Lower lobe of right lung (tissue), 2 donors: Measurements from ENCODE around the gene PDZD2. TPM values are rescaled to one million over a fixed set of nuclear protein-coding genes. Genes with fewer than 3 reads are reported as not detected.
A peak's percentile ranks its signal among the peaks of the same experiment; 100 is the strongest.

ENCODE experiments used
- ATAC-seq, 2 donors: fragments of 200-7000 bp; cut with Tn5 transposase; one replicate each; pipeline ENCODE4 v1.9.1; 2020 to 2022; ENCODE audit warnings: mild to moderate bottlenecking in 2 of 2, moderate library complexity in 2 of 2
- DNase-seq: peaks from one replicate; pipeline ENCODE4 v3.0.0-alpha.2; 2020
- H3K27ac ChIP-seq: fragments of 200-600 bp; one replicate; pipeline ENCODE4 v1.8.0; 2022
- H3K27me3 ChIP-seq: fragments of 200-600 bp; one replicate; pipeline ENCODE4 v1.8.0; 2022; ENCODE audit warnings: low read depth
- H3K36me3 ChIP-seq: fragments of 200-600 bp; one replicate; pipeline ENCODE4 v1.8.0; 2022; ENCODE audit warnings: mild to moderate bottlenecking
- H3K4me1 ChIP-seq: fragments of 200-600 bp; one replicate; pipeline ENCODE4 v1.8.0; 2022
- H3K4me3 ChIP-seq: fragments of 200-600 bp; one replicate; pipeline ENCODE4 v1.8.0; 2022; ENCODE audit warnings: mild to moderate bottlenecking
- H3K9me3 ChIP-seq: fragments of 200-600 bp; one replicate; pipeline ENCODE4 v1.8.0; 2022
- intact Hi-C: fragments of 100-400 bp; cut with DNase I; formaldehyde crosslinking; loops from one replicate; pipeline ENCODE4 v1.11.0; 2022
- total RNA-seq: library from RNA; stranded (reverse); fragmentation: NEBNext Ultra II Directional; extraction: Animal tissue kit (Norgen Biotek cat#: 25700); gene quantifications from one replicate; pipeline ENCODE4 v1.2.1, GENCODE V29; 2021
- TF ChIP-seq, protein P1 (sequence below): fragments of 200-600 bp; IDR thresholded peaks from one replicate; pipeline ENCODE4 v1.8.0; 2022; ENCODE audit warnings: antibody characterized with exemption, mild to moderate bottlenecking
- donor health status: DM: no; HTN: yes; CAD: no; lungs with severe emphysema.

The PDZD2 gene
- total RNA-seq, 1 donor from 2014 or later: 67.8 TPM

DNA sequence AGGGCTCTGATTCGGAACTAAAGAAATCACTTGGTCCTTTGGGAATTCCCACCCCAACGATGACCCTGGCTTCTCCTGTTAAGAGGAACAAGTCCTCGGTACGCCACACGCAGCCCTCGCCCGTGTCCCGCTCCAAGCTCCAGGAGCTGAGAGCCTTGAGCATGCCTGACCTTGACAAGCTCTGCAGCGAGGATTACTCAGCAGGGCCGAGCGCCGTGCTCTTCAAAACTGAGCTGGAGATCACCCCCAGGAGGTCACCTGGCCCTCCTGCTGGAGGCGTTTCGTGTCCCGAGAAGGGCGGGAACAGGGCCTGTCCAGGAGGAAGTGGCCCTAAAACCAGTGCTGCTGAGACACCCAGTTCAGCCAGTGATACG is 451.8 kb downstream of the PDZD2 start:
- TF ChIP-seq, protein P1, sequence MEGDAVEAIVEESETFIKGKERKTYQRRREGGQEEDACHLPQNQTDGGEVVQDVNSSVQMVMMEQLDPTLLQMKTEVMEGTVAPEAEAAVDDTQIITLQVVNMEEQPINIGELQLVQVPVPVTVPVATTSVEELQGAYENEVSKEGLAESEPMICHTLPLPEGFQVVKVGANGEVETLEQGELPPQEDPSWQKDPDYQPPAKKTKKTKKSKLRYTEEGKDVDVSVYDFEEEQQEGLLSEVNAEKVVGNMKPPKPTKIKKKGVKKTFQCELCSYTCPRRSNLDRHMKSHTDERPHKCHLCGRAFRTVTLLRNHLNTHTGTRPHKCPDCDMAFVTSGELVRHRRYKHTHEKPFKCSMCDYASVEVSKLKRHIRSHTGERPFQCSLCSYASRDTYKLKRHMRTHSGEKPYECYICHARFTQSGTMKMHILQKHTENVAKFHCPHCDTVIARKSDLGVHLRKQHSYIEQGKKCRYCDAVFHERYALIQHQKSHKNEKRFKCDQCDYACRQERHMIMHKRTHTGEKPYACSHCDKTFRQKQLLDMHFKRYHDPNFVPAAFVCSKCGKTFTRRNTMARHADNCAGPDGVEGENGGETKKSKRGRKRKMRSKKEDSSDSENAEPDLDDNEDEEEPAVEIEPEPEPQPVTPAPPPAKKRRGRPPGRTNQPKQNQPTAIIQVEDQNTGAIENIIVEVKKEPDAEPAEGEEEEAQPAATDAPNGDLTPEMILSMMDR: no peak
- Histone ChIP-seq H3K27ac (no peak overlapping the region), H3K27me3 (no peaks in the 10 kb centered on the region), H3K36me3 (peaks cover 62% of the 10 kb centered on the region), H3K4me3 (no peak overlapping the region), H3K4me1 (peaks cover 11% of the 10 kb centered on the region), H3K9me3 (no peaks in the 10 kb centered on the region)
- intact Hi-C loops: no loop called here
- DNase-seq (no peak), ATAC-seq (no peak)

DNA sequence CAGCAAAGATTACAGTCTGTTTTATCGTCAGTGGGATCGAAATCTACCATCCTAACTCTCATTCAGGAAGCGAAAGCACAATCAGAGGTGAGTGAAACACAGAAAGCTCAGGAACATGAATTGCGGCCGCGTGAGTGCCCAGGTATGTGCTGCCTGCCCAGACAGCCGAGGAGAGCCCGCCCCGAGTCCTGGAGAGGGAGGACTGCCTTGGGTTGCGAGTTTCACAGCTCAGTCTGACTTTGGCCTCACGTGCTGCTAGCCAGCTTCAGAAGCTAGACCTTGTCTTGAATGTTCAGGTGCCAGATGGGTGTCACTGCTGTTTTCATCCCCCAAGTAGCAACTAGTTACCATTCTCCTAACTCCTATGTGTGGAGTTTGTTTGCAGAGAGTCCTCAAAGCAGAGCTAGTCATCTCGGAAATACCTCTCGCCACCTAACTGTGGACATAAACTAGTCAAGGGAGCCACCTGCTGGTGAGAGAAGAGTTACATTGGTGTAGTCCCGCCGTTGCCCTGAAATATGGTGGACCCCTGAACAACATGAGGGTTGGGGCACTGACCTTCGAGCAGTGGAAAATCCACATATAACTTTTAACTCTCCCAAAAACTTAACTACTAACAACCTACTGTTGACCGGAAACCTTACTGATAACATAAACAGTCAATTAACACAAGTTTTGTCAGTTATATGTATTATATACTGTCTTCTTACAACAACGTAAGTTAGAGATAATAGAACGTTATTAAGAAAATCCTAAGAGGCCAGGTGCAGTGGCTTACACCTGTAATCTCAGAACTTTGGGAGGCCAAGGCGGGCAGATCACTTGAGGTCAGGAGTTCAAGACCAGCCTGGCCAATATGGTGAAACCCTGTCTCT is 454.2 kb downstream of the PDZD2 start:
- peaks cover 11% of the 10 kb centered on the region for H3K4me1 ChIP-seq
- DNase-seq: no peak
- no peaks in the 10 kb centered on the region for H3K9me3 ChIP-seq
- H3K4me3 ChIP-seq: no peak overlapping the region
- peak; percentile 75 to 81 for ATAC-seq
- TF ChIP-seq, protein P1: peak; percentile 65
- no peak overlapping the region for H3K27ac ChIP-seq
- intact Hi-C loops: no loop called here
- no peaks in the 10 kb centered on the region for H3K27me3 ChIP-seq
- peaks cover 56% of the 10 kb centered on the region for H3K36me3 ChIP-seq

DNA sequence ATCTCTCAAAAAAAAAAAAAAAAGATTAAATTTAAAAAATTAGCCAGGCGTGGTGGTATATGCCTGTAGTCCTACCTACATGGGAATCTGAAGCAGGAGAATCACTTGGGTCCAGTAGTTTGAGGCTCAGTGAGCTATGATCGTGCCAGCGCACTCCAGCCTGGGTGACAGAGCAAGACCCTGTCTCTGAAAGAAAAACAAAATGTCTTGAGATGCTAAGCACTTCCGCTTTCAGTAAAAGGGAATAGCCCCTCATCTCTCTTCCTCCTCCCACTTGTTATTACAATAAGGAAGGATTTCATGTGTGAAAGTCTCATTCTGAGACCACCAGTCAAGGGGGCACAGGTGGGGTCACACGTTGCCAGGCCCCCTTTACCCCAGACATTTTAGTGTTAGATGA is 455.8 kb downstream of the PDZD2 start:
- Histone ChIP-seq H3K27ac (no peak overlapping the region), H3K27me3 (no peaks in the 10 kb centered on the region), H3K4me1 (peaks cover 16% of the 10 kb centered on the region), H3K4me3 (no peak overlapping the region), H3K9me3 (no peaks in the 10 kb centered on the region), H3K36me3 (peaks cover 56% of the 10 kb centered on the region)
- intact Hi-C loops: no loop called here
- DNase-seq: no peak
- ATAC-seq: no peak
- TF ChIP-seq, protein P1: no peak

DNA sequence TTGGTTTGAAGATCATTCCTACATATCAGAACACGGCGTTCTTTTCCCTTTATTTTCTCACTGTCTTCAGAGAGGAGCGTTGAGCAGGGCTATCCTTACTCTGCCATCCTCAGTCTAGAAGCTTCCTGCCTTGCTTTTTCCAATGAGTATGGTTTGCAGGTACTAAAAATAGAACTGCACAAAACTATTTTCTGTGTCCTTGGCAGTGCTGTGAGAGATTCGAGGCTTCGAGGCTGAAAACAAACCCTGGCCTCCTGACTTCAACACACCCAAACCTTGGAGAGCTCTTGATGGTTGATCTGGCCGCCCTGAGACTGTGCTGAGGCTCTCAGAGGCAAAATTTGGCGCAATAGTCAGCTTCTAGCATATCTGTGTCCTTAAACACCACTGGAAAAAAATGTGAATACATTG is 456.3 kb downstream of the PDZD2 start:
- Histone ChIP-seq H3K4me1 (peaks cover 22% of the 10 kb centered on the region), H3K27ac (no peak overlapping the region), H3K9me3 (no peaks in the 10 kb centered on the region), H3K4me3 (no peak overlapping the region), H3K27me3 (no peaks in the 10 kb centered on the region), H3K36me3 (peaks cover 57% of the 10 kb centered on the region)
- intact Hi-C loops: no loop called here
- ATAC-seq (peak; percentile 57 to 70), DNase-seq (no peak)
- TF ChIP-seq, protein P1: no peak

DNA sequence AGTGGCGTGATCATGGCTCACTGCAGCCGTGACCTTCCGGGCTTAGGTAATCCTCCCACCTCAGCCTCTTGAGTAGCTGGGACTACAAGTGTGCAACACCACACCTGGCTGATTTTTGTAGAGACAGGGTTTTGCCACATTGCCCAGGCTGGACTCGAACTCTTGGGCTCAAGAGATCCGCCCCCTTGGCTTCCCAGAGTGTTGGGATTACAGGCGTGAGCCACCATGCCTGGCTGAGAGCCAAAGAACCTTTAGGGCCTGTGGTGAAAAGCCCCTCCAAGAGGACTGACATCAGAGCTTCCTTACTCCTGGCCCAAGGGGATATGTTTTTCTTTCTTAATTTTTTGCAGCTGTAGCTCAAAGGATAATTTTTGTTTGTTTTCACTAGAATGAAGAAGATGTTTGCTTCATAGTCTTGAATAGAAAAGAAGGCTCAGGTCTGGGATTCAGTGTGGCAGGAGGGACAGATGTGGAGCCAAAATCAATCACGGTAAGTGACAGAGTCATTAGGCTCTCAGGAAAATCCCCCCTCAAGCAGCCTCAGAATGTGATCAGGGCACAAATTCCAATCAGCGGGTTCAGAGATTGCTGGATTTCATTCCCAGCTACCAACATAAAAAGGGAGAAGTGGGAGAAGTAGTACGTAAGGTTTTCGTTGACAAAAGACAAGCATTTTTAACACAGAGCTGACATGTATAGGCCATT is 458.1 kb downstream of the PDZD2 start:
- DNase-seq: no peak
- Histone ChIP-seq H3K27ac (no peak overlapping the region), H3K27me3 (no peaks in the 10 kb centered on the region), H3K9me3 (no peaks in the 10 kb centered on the region), H3K4me3 (no peak overlapping the region), H3K36me3 (peaks cover 61% of the 10 kb centered on the region), H3K4me1 (peaks cover 23% of the 10 kb centered on the region)
- intact Hi-C loops: no loop called here
- no peak for ATAC-seq
- TF ChIP-seq, protein P1: no peak
